ENCODE measurements around the gene WDR86. TPM values are rescaled to one million over a fixed set of nuclear protein-coding genes. Genes with fewer than 3 reads are reported as not detected.

WDR86 gene
- total RNA-seq, 1 donor from 2014 or later = 57.0 TPM

DNA sequence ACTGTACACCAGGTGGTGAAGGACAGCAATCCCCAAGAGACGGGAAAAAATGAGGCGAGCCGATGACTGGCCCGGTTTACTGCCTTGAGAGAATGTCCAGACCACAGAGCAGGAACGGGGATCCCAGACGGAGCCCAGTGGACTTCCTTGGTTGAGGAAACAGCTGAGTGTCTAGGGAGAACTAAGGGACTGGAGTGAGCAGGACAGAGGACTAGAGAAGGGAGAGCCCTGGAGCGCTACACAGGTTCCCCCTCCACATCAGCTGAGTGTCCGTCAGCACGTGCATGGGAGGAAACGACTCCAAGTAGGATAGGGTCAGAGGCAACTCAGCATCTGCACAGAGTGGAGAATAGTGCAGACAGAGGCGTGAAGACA lies 7.1 kb upstream of the WDR86 start:
- peaks cover 8% of the 10 kb centered on the region for H3K27me3 Mint-ChIP-seq (ENCODE audit: unreplicated experiment)
- H3K9me3 Mint-ChIP-seq (ENCODE audit: unreplicated experiment) = peaks cover 8% of the 10 kb centered on the region

DNA sequence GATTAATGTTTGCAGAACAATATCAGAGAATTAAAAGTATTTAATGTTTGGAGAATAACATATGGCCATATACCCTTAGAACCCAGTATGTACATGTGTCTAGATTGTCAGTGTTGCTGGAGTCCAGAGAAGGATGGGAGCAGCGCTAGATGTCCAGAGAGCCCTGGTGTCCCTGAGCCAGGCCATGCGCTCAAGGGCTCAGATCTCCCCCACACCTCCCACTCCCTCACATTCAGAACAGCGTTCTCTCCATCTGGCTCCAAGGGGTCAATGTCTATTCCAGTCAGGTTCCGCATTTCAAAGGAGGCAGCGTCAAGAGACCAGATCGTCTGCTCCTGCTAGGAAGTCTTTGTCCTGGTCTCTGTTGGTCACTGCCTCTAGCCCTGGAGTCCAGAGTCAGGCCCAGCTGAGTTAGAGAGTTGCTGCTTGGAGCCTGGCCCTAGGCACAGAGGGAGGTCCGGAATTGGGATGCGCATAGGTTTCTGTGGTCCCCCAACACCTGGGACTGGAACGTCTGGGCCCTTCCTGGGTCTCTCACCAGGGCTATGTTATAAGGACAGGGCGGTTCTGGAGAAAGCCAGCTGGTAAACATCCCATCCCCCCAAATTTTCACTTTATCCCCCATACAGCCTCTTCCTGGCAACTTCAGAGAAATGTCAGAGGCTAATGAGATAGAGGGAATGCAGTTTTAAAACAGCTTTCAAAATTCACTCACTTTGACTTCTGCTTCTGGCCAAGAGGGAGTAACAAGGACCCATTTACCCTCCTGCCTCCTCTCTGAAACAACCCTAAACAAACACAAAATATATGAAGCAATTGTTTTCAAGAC lies 6.5 kb upstream of the WDR86 start:
- H3K4me1 Mint-ChIP-seq (ENCODE audit: unreplicated experiment) = no peaks in the 10 kb centered on the region
- H3K36me3 Mint-ChIP-seq (ENCODE audit: low read depth, unreplicated experiment) = peaks cover 4% of the 10 kb centered on the region
- peaks cover 5% of the 10 kb centered on the region for H3K9me3 Mint-ChIP-seq (ENCODE audit: unreplicated experiment)
- TF ChIP-seq, protein P1, sequence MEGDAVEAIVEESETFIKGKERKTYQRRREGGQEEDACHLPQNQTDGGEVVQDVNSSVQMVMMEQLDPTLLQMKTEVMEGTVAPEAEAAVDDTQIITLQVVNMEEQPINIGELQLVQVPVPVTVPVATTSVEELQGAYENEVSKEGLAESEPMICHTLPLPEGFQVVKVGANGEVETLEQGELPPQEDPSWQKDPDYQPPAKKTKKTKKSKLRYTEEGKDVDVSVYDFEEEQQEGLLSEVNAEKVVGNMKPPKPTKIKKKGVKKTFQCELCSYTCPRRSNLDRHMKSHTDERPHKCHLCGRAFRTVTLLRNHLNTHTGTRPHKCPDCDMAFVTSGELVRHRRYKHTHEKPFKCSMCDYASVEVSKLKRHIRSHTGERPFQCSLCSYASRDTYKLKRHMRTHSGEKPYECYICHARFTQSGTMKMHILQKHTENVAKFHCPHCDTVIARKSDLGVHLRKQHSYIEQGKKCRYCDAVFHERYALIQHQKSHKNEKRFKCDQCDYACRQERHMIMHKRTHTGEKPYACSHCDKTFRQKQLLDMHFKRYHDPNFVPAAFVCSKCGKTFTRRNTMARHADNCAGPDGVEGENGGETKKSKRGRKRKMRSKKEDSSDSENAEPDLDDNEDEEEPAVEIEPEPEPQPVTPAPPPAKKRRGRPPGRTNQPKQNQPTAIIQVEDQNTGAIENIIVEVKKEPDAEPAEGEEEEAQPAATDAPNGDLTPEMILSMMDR (IDR thresholded peaks at IDR 0.05; ENCODE audit: unreplicated experiment) = no peak
- no peak overlapping the region for H3K27ac Mint-ChIP-seq (ENCODE audit: unreplicated experiment)
- H3K4me3 Mint-ChIP-seq (ENCODE audit: unreplicated experiment) = no peak overlapping the region
- H3K27me3 Mint-ChIP-seq (ENCODE audit: unreplicated experiment) = peaks cover 12% of the 10 kb centered on the region
- DNase-seq (ENCODE audit: low spot score) = no peak

More for the DNA sequence above, 7.1 kb upstream of the WDR86 start:
- H3K4me1 Mint-ChIP-seq (ENCODE audit: unreplicated experiment) = no peaks in the 10 kb centered on the region
- H3K36me3 Mint-ChIP-seq (ENCODE audit: low read depth, unreplicated experiment) = peaks cover 7% of the 10 kb centered on the region
- TF ChIP-seq, protein P1 (IDR thresholded peaks at IDR 0.05; ENCODE audit: unreplicated experiment) = no peak
- no peak overlapping the region for H3K27ac Mint-ChIP-seq (ENCODE audit: unreplicated experiment)
- no peak overlapping the region for H3K4me3 Mint-ChIP-seq (ENCODE audit: unreplicated experiment)
- DNase-seq (ENCODE audit: low spot score) = no peak

- DNase-seq (ENCODE audit: low spot score) = no peak
- H3K4me3 Mint-ChIP-seq (ENCODE audit: unreplicated experiment) = no peak overlapping the region
- peaks cover 3% of the 10 kb centered on the region for H3K4me1 Mint-ChIP-seq (ENCODE audit: unreplicated experiment)
- TF ChIP-seq, protein P1 (IDR thresholded peaks at IDR 0.05; ENCODE audit: unreplicated experiment) = no peak
- no peak overlapping the region for H3K27ac Mint-ChIP-seq (ENCODE audit: unreplicated experiment)
- H3K27me3 Mint-ChIP-seq (ENCODE audit: unreplicated experiment) = peaks cover 18% of the 10 kb centered on the region
- H3K9me3 Mint-ChIP-seq (ENCODE audit: unreplicated experiment) = peaks cover 3% of the 10 kb centered on the region
- H3K36me3 Mint-ChIP-seq (ENCODE audit: low read depth, unreplicated experiment) = peaks cover 2% of the 10 kb centered on the region
These were observed 5.7 kb upstream of the WDR86 start for GRCh38 chr7:151415375-151416105.

- no peaks in the 10 kb centered on the region for H3K9me3 Mint-ChIP-seq (ENCODE audit: unreplicated experiment)
- H3K4me1 Mint-ChIP-seq (ENCODE audit: unreplicated experiment) = peaks cover 9% of the 10 kb centered on the region
- TF ChIP-seq, protein P1 (IDR thresholded peaks at IDR 0.05; ENCODE audit: unreplicated experiment) = no peak
- H3K4me3 Mint-ChIP-seq (ENCODE audit: unreplicated experiment) = no peak overlapping the region
- no peak overlapping the region for H3K27ac Mint-ChIP-seq (ENCODE audit: unreplicated experiment)
- peaks cover 7% of the 10 kb centered on the region for H3K36me3 Mint-ChIP-seq (ENCODE audit: low read depth, unreplicated experiment)
- peaks cover 25% of the 10 kb centered on the region for H3K27me3 Mint-ChIP-seq (ENCODE audit: unreplicated experiment)
- no peak for DNase-seq (ENCODE audit: low spot score)
These were observed 3.4 kb upstream of the WDR86 start for GRCh38 chr7:151413241-151413640.

DNA sequence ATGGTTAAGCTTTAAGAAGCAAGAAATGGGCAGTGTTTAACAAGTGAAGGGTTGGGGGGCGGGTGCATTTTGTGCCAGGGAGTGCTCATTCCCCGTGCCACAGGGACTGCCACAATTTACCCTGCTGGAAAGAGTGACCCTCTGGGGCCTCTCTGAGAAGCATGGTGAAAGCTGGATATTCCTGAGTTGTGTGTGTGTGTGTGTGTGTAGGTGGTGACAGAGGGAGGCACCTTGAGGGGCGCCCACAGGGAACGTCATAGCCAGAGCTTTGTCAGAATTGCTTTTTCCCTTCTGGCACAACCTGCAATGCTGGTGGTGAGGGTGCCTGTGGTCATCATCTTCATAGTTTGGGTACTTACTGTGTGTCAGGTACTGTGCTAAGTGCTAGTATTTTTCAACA lies 2.5 kb upstream of the WDR86 start:
- TF ChIP-seq, protein P1 (IDR thresholded peaks at IDR 0.05; ENCODE audit: unreplicated experiment) = no peak
- no peak overlapping the region for H3K27ac Mint-ChIP-seq (ENCODE audit: unreplicated experiment)
- peaks cover 25% of the 10 kb centered on the region for H3K27me3 Mint-ChIP-seq (ENCODE audit: unreplicated experiment)
- no peak for DNase-seq (ENCODE audit: low spot score)
- H3K9me3 Mint-ChIP-seq (ENCODE audit: unreplicated experiment) = no peaks in the 10 kb centered on the region
- peaks cover 9% of the 10 kb centered on the region for H3K4me1 Mint-ChIP-seq (ENCODE audit: unreplicated experiment)
- H3K4me3 Mint-ChIP-seq (ENCODE audit: unreplicated experiment) = no peak overlapping the region
- peaks cover 7% of the 10 kb centered on the region for H3K36me3 Mint-ChIP-seq (ENCODE audit: low read depth, unreplicated experiment)

All from endothelial cell (in vitro differentiated cells).